Breast epithelium (tissue), 4 donors: Measurements from ENCODE around the gene NHLRC4. TPM values are rescaled to one million over a fixed set of nuclear protein-coding genes. Genes with fewer than 3 reads are reported as not detected.

Experiments used
- DNase-seq, 2 donors: peaks; one replicate each; pipeline ENCODE4 v3.0.0-alpha.2; 2019; ENCODE audit warnings: low spot score in 2 of 2
- H3K27ac ChIP-seq, 2 donors: fragments of 200-600 bp; sonication (generic) in 1 of 2; one replicate each; pipeline ENCODE4 v1.5.1; 2016 to 2019; ENCODE audit warnings: mild to moderate bottlenecking in 1 of 2
- H3K27me3 ChIP-seq, 2 donors: fragments of 200-600 bp; sonication (generic) in 1 of 2; one replicate each; pipeline versions ENCODE4 v1.5.1 to v1.6.0; 2017 to 2019; ENCODE audit warnings: control low read depth in 1 of 2, mild to moderate bottlenecking in 1 of 2
- H3K36me3 ChIP-seq: fragments of 200-600 bp; one replicate; pipeline ENCODE4 v1.5.1; 2019
- H3K4me1 ChIP-seq, 2 donors: fragments of 200-600 bp; sonication (generic); one replicate each; pipeline ENCODE4 v1.5.1; 2016 to 2019; ENCODE audit warnings: control low read depth in 1 of 2
- H3K4me3 ChIP-seq, 3 donors: fragments of 200-600 bp; sonication (generic); 1 replicate in 2 of 3; 2 replicates in 1 of 3; pipeline ENCODE4 v1.5.1; 2016 to 2019; ENCODE audit warnings: mild to moderate bottlenecking in 3 of 3, moderate library complexity in 2 of 3
- H3K9me3 ChIP-seq, 2 donors: fragments of 200-600 bp; sonication (generic) in 1 of 2; one replicate each; pipeline ENCODE4 v1.5.1; 2016 to 2019; ENCODE audit warnings: control low read depth in 1 of 2
- CTCF ChIP-seq, 3 donors: fragments of 450-650 bp; IDR thresholded peaks; one replicate each; pipeline ENCODE4 v1.5.1; 2016 to 2017; ENCODE audit warnings: antibody characterized with exemption in 3 of 3, mild to moderate bottlenecking in 3 of 3, moderate library complexity in 3 of 3
- POLR2A ChIP-seq: fragments of 450-650 bp; IDR thresholded peaks from one replicate; pipeline ENCODE4 v1.6.1; 2016; ENCODE audit warnings: antibody characterized with exemption, mild to moderate bottlenecking, moderate library complexity
- POLR2AphosphoS5 ChIP-seq, 3 donors: sonication (generic); formaldehyde crosslinking; IDR thresholded peaks; one replicate each; pipeline ENCODE4 v1.6.1; 2017; ENCODE audit warnings: antibody characterized with exemption in 3 of 3
- intact Hi-C: fragments of 100-400 bp; cut with DNase I; formaldehyde crosslinking; loops from one replicate; pipeline ENCODE4 v1.15.1; 2023; ENCODE audit warnings: low total_unique reads
- total RNA-seq, 3 donors: library from RNA; depleted of rRNA; stranded (reverse); fragments of >200 nt; gene quantifications; one replicate each; pipeline ENCODE4 v1.1.0, GENCODE V29; 2016

NHLRC4 gene
- total RNA-seq, 3 donors from 2014 or later, result 0.32 to 1.9 (median 0.66) TPM

GRCh38 chr16:617855-618254 lies 51.0 kb downstream of the NHLRC4 start:
- no peak overlapping the region for H3K27ac ChIP-seq
- DNase-seq, result no peak
- TF ChIP-seq CTCF (IDR thresholded peaks at IDR 0.05) (no peak), POLR2A (no peak), POLR2AphosphoS5 (IDR thresholded peaks at IDR 0.05) (no peak)
- H3K4me3 ChIP-seq, result no peak overlapping the region
- H3K9me3 ChIP-seq, result no peaks in the 10 kb centered on the region
- intact Hi-C loops, result no loop called here
- no peaks in the 10 kb centered on the region for H3K36me3 ChIP-seq
- no peaks in the 10 kb centered on the region for H3K27me3 ChIP-seq
- peaks cover 7 to 8% of the 10 kb centered on the region in 2 donors for H3K4me1 ChIP-seq

Other genes with a start within 250 kb of the NHLRC4 start
- 10 to 100 TPM; 16.5 to 22.6 (median 22.4) TPM for gene AXIN1, start 214.3 kb upstream of the NHLRC4 start, total RNA-seq
- gene MRPL28, start 196.5 kb upstream of the NHLRC4 start, total RNA-seq, result 10 to 100 TPM; 67.0 to 78.7 (median 69.0) TPM
- 10 to 100 TPM; 24.5 to 49.5 (median 36.7) TPM for gene PGAP6, start 185.0 kb upstream of the NHLRC4 start, total RNA-seq
- 100 to 1,000 TPM in 1 of 3 donors, 10 to 100 TPM in 2; 46.5 to 118 (median 78.0) TPM for gene NME4, start 169.8 kb upstream of the NHLRC4 start, total RNA-seq
- 10 to 100 TPM; 19.4 to 30.5 (median 28.7) TPM for gene DECR2, start 165.1 kb upstream of the NHLRC4 start, total RNA-seq
- 10 to 100 TPM; 22.0 to 44.6 (median 24.5) TPM for gene RAB11FIP3, start 141.4 kb upstream of the NHLRC4 start, total RNA-seq
- 10 to 100 TPM; 15.4 to 27.2 (median 15.5) TPM for gene CAPN15, start 39.3 kb upstream of the NHLRC4 start, total RNA-seq
- gene PRR35, start 6.6 kb upstream of the NHLRC4 start, total RNA-seq, result not detected
- 10 to 100 TPM; 22.2 to 36.1 (median 31.9) TPM for gene PIGQ, start 3.0 kb downstream of the NHLRC4 start, total RNA-seq
- 10 to 100 TPM; 17.6 to 29.1 (median 20.6) TPM for gene RAB40C, start 23.1 kb downstream of the NHLRC4 start, total RNA-seq
- gene WFIKKN1, start 64.0 kb downstream of the NHLRC4 start, total RNA-seq, result under 1 TPM in 2 of 3 donors, not detected in 1; 0.66 to 0.73 TPM
- 100 to 1,000 TPM; 108 to 136 (median 130) TPM for gene METTL26, start 69.3 kb downstream of the NHLRC4 start, total RNA-seq
- 10 to 100 TPM; 26.8 to 39.7 (median 34.9) TPM for gene MCRIP2, start 74.8 kb downstream of the NHLRC4 start, total RNA-seq
- gene WDR90, start 82.4 kb downstream of the NHLRC4 start, total RNA-seq, result 10 to 100 TPM in 2 of 3 donors, 1 to 10 TPM in 1; 9.6 to 26.9 (median 22.7) TPM
- gene RHOT2, start 101.1 kb downstream of the NHLRC4 start, total RNA-seq, result 10 to 100 TPM; 39.4 to 90.8 (median 66.9) TPM
- 1 to 10 TPM in 2 of 3 donors, under 1 TPM in 1; 0.48 to 2.3 (median 1.0) TPM for gene RHBDL1, start 108.7 kb downstream of the NHLRC4 start, total RNA-seq
- 100 to 1,000 TPM; 127 to 184 (median 175) TPM for gene STUB1, start 113.4 kb downstream of the NHLRC4 start, total RNA-seq
- 10 to 100 TPM; 67.2 to 83.4 (median 67.5) TPM for gene JMJD8, start 117.3 kb downstream of the NHLRC4 start, total RNA-seq
- 1 to 10 TPM; 7.2 to 9.2 (median 8.8) TPM for gene WDR24, start 123.4 kb downstream of the NHLRC4 start, total RNA-seq
- gene FBXL16, start 138.8 kb downstream of the NHLRC4 start, total RNA-seq, result 1 to 10 TPM in 2 of 3 donors, not detected in 1; 2.6 to 4.2 TPM
- gene METRN, start 148.1 kb downstream of the NHLRC4 start, total RNA-seq, result 10 to 100 TPM; 23.6 to 30.2 (median 24.3) TPM
- 10 to 100 TPM; 29.9 to 35.7 (median 30.4) TPM for gene ANTKMT, start 154.1 kb downstream of the NHLRC4 start, total RNA-seq
- gene CCDC78, start 159.4 kb downstream of the NHLRC4 start, total RNA-seq, result 1 to 10 TPM in 2 of 3 donors, under 1 TPM in 1; 0.48 to 2.9 (median 2.6) TPM
- 1 to 10 TPM; 4.3 to 7.5 (median 5.1) TPM for gene HAGHL, start 160.1 kb downstream of the NHLRC4 start, total RNA-seq
- gene CIAO3, start 174.0 kb downstream of the NHLRC4 start, total RNA-seq, result 10 to 100 TPM; 23.0 to 43.2 (median 41.6) TPM
- 10 to 100 TPM in 1 of 3 donors, not detected in 2; 49.2 TPM for gene MSLN, start 193.7 kb downstream of the NHLRC4 start, total RNA-seq
- gene RPUSD1, start 221.4 kb downstream of the NHLRC4 start, total RNA-seq, result 10 to 100 TPM; 13.1 to 18.4 (median 16.1) TPM
- 10 to 100 TPM; 12.6 to 15.5 (median 13.1) TPM for gene CHTF18, start 221.6 kb downstream of the NHLRC4 start, total RNA-seq
- gene GNG13, start 233.7 kb downstream of the NHLRC4 start, total RNA-seq, result not detected